Adipocyte (in vitro differentiated cells): ENCODE results near the gene CSTF3.

Experiments used
- DNase-seq: peaks from one replicate; pipeline ENCODE4 v3.0.0-alpha.2; 2015; ENCODE audit warnings: low read depth
- H3K27me3 ChIP-seq: replicated peaks from 2 replicates; pipeline ENCODE4 v1.7.0; 2013; ENCODE audit warnings: mild to moderate bottlenecking, low read length, moderate library complexity; ENCODE audit not compliant: control insufficient read depth, insufficient read depth
- H3K36me3 ChIP-seq: 2 replicates; pipeline ENCODE4 v1.7.0; 2013; ENCODE audit warnings: low read length, mild to moderate bottlenecking, moderate library complexity; ENCODE audit not compliant: control insufficient read depth, insufficient read depth, severe bottlenecking
- H3K4me1 ChIP-seq: 2 replicates; pipeline ENCODE4 v1.7.0; 2013; ENCODE audit warnings: mild to moderate bottlenecking, low read length, moderate library complexity; ENCODE audit not compliant: control insufficient read depth, insufficient read depth
- H3K4me3 ChIP-seq: 2 replicates; pipeline ENCODE4 v1.7.0; 2013; ENCODE audit warnings: mild to moderate bottlenecking, low read length, moderate library complexity
- H3K9ac ChIP-seq: 2 replicates; pipeline ENCODE4 v1.7.0; 2013; ENCODE audit warnings: mild to moderate bottlenecking, low read length, moderate library complexity
- H3K9me3 ChIP-seq: 2 replicates; pipeline ENCODE4 v1.7.0; 2013; ENCODE audit warnings: mild to moderate bottlenecking, low read length, moderate library complexity; ENCODE audit not compliant: control insufficient read depth

The CSTF3 gene

GRCh38 chr11:33068611-33069340 lies 92.5 kb downstream of the CSTF3 start:
- no peak for DNase-seq

GRCh38 chr11:33067294-33067693 lies 94.0 kb downstream of the CSTF3 start:
- no peaks in the 10 kb centered on the region for H3K9me3 ChIP-seq
- no peak for DNase-seq
- peaks cover 42% of the 10 kb centered on the region for H3K36me3 ChIP-seq
- H3K4me3 ChIP-seq = no peak overlapping the region
- H3K27me3 ChIP-seq = no peaks in the 10 kb centered on the region
- no peak overlapping the region for H3K9ac ChIP-seq
- H3K4me1 ChIP-seq = peaks cover 26% of the 10 kb centered on the region

More at GRCh38 chr11:33068611-33069340, 92.5 kb downstream of the CSTF3 start:
- Histone ChIP-seq H3K27me3 (no peaks in the 10 kb centered on the region), H3K9me3 (no peaks in the 10 kb centered on the region), H3K4me3 (no peak overlapping the region), H3K36me3 (peaks cover 57% of the 10 kb centered on the region), H3K4me1 (peaks cover 12% of the 10 kb centered on the region), H3K9ac (no peak overlapping the region)

- Histone ChIP-seq H3K36me3 (peaks cover 32% of the 10 kb centered on the region), H3K4me3 (no peak overlapping the region)
- DNase-seq = peak; percentile 75
Observed at GRCh38 chr11:33065445-33066178, 95.7 kb downstream of the CSTF3 start.

GRCh38 chr11:33064866-33065265 lies 96.4 kb downstream of the CSTF3 start:
- H3K4me1 ChIP-seq = peaks cover 37% of the 10 kb centered on the region
- peaks cover 34% of the 10 kb centered on the region for H3K36me3 ChIP-seq
- no peaks in the 10 kb centered on the region for H3K9me3 ChIP-seq
- no peak overlapping the region for H3K4me3 ChIP-seq
- no peaks in the 10 kb centered on the region for H3K27me3 ChIP-seq
- DNase-seq = no peak
- no peak overlapping the region for H3K9ac ChIP-seq

More at GRCh38 chr11:33065445-33066178, 95.7 kb downstream of the CSTF3 start:
- no peaks in the 10 kb centered on the region for H3K9me3 ChIP-seq
- H3K4me1 ChIP-seq = peaks cover 37% of the 10 kb centered on the region
- H3K9ac ChIP-seq = no peak overlapping the region
- H3K27me3 ChIP-seq = no peaks in the 10 kb centered on the region

- Histone ChIP-seq H3K9ac (no peak overlapping the region), H3K36me3 (peaks cover 35% of the 10 kb centered on the region), H3K4me1 (peaks cover 37% of the 10 kb centered on the region), H3K4me3 (no peak overlapping the region), H3K9me3 (no peaks in the 10 kb centered on the region), H3K27me3 (no peaks in the 10 kb centered on the region)
- no peak for DNase-seq
Observed at GRCh38 chr11:33064033-33064825, 97.1 kb downstream of the CSTF3 start.

GRCh38 chr11:33063326-33063881 lies 97.9 kb downstream of the CSTF3 start:
- no peaks in the 10 kb centered on the region for H3K9me3 ChIP-seq
- no peak overlapping the region for H3K4me3 ChIP-seq
- peaks cover 36% of the 10 kb centered on the region for H3K36me3 ChIP-seq
- no peaks in the 10 kb centered on the region for H3K27me3 ChIP-seq
- peaks cover 37% of the 10 kb centered on the region for H3K4me1 ChIP-seq
- H3K9ac ChIP-seq = no peak overlapping the region
- DNase-seq = peak; percentile 63

- Histone ChIP-seq H3K27me3 (no peaks in the 10 kb centered on the region), H3K4me1 (peaks cover 37% of the 10 kb centered on the region), H3K36me3 (peaks cover 38% of the 10 kb centered on the region), H3K9me3 (no peaks in the 10 kb centered on the region), H3K4me3 (no peak overlapping the region), H3K9ac (no peak overlapping the region)
- no peak for DNase-seq
Observed at GRCh38 chr11:33062137-33062536, 99.1 kb downstream of the CSTF3 start.

GRCh38 chr11:33060271-33060670 lies 101.0 kb downstream of the CSTF3 start:
- no peaks in the 10 kb centered on the region for H3K27me3 ChIP-seq
- no peak overlapping the region for H3K4me3 ChIP-seq
- H3K4me1 ChIP-seq = peaks cover 37% of the 10 kb centered on the region
- H3K9me3 ChIP-seq = no peaks in the 10 kb centered on the region
- H3K9ac ChIP-seq = no peak overlapping the region
- DNase-seq = no peak
- peaks cover 25% of the 10 kb centered on the region for H3K36me3 ChIP-seq

GRCh38 chr11:33059331-33060007 lies 101.8 kb downstream of the CSTF3 start:
- peaks cover 25% of the 10 kb centered on the region for H3K36me3 ChIP-seq
- no peak for DNase-seq
- H3K9me3 ChIP-seq = no peaks in the 10 kb centered on the region
- no peaks in the 10 kb centered on the region for H3K27me3 ChIP-seq
- H3K4me1 ChIP-seq = peaks cover 32% of the 10 kb centered on the region
- no peak overlapping the region for H3K4me3 ChIP-seq
- H3K9ac ChIP-seq = no peak overlapping the region

GRCh38 chr11:33057284-33057683 lies 104.0 kb downstream of the CSTF3 start:
- Histone ChIP-seq H3K9ac (no peak overlapping the region), H3K4me1 (peaks cover 11% of the 10 kb centered on the region), H3K36me3 (peaks cover 25% of the 10 kb centered on the region), H3K4me3 (no peak overlapping the region), H3K27me3 (no peaks in the 10 kb centered on the region), H3K9me3 (no peaks in the 10 kb centered on the region)
- no peak for DNase-seq
